Gastroesophageal sphincter (tissue), 4 donors: ENCODE measurements around the gene PFKFB2. TPM values are rescaled to one million over a fixed set of nuclear protein-coding genes. Genes with fewer than 3 reads are reported as not detected.

Experiments
- ATAC-seq: fragments of 150-250 bp; one replicate; pipeline ENCODE4 v1.9.1; 2016; ENCODE audit warnings: mild to moderate bottlenecking, moderate library complexity
- H3K27ac ChIP-seq, 4 donors: fragments of 200-600 bp; sonication (generic) in 3 of 4; 1 replicate in 3 of 4; 2 replicates in 1 of 4; pipeline ENCODE4 v1.5.1; 2016 to 2019
- H3K27me3 ChIP-seq: fragments of 200-600 bp; sonication (generic); one replicate; pipeline ENCODE4 v1.5.1; 2019
- H3K36me3 ChIP-seq, 2 donors: fragments of 200-600 bp; sonication (generic); one replicate each; pipeline ENCODE4 v1.5.1; 2019; ENCODE audit warnings: control low read depth in 1 of 2
- H3K4me1 ChIP-seq, 3 donors: fragments of 200-600 bp; sonication (generic); 1 replicate in 2 of 3; 2 replicates in 1 of 3; pipeline ENCODE4 v1.5.1; 2016 to 2019; ENCODE audit warnings: control low read depth in 2 of 3
- H3K4me3 ChIP-seq, 2 donors: fragments of 200-600 bp; sonication (generic); one replicate each; pipeline ENCODE4 v1.5.1; 2019; ENCODE audit warnings: mild to moderate bottlenecking in 1 of 2, moderate library complexity in 1 of 2
- H3K9me3 ChIP-seq, 3 donors: fragments of 200-600 bp; sonication (generic); one replicate each; pipeline ENCODE4 v1.5.1; 2017 to 2019; ENCODE audit warnings: control low read depth in 2 of 3
- CTCF ChIP-seq, 4 experiments: fragments of 200-600 bp in 2 of 4; fragments of 450-650 bp in 2 of 4; sonication (generic) in 1 of 4; IDR thresholded peaks; one replicate each; pipeline ENCODE4 v1.5.1; 2017 to 2019; ENCODE audit warnings: antibody characterized with exemption in 4 of 4, mild to moderate bottlenecking in 2 of 4, moderate library complexity in 2 of 4
- EP300 ChIP-seq: sonication (generic); formaldehyde crosslinking; IDR thresholded peaks from one replicate; pipeline ENCODE4 v1.6.1; 2017; ENCODE audit warnings: antibody characterized with exemption, mild to moderate bottlenecking
- POLR2A ChIP-seq, 2 donors: fragments of 450-650 bp; IDR thresholded peaks; one replicate each; pipeline ENCODE4 v1.6.1; 2017; ENCODE audit warnings: antibody characterized with exemption in 2 of 2, mild to moderate bottlenecking in 2 of 2, moderate library complexity in 1 of 2
- POLR2AphosphoS5 ChIP-seq: sonication (generic); formaldehyde crosslinking; IDR thresholded peaks from one replicate; pipeline ENCODE4 v1.6.1; 2017; ENCODE audit warnings: antibody characterized with exemption
- WGBS, 2 donors: methylation state at CpG; one replicate each; pipeline ENCODE4 v1.1.5; 2018; ENCODE audit warnings: low coverage in 1 of 2; 5-methylcytosine and 5-hydroxymethylcytosine counted together
- total RNA-seq, 4 donors: library from RNA; depleted of rRNA; stranded (reverse); fragments of >200 nt; gene quantifications; one replicate each; pipeline ENCODE4 v1.1.0, GENCODE V29; 2016

PFKFB2 gene
- total RNA-seq, 4 donors from 2014 or later, result 3.4 to 6.7 (median 5.3) TPM

GRCh38 chr1:207072233-207072632, 19.2 kb downstream of the PFKFB2 start:
- Histone ChIP-seq H3K9me3 (no peaks in the 10 kb centered on the region), H3K27me3 (no peaks in the 10 kb centered on the region), H3K4me1 (peaks cover 0 to 8% (median 7%) of the 10 kb centered on the region in 3 donors), H3K36me3 (peaks cover 0 to 80% of the 10 kb centered on the region in 2 donors), H3K27ac (no peak overlapping the region), H3K4me3 (no peak overlapping the region)
- no peak for TF ChIP-seq CTCF (IDR thresholded peaks at IDR 0.05)
- TF ChIP-seq POLR2AphosphoS5, result no peak
- no peak for ATAC-seq
- 90% methylated on average over 3 of the region's 8 CpGs; no CpG with 5 or more reads in 1 of the 2 donors for WGBS, 2 donors

GRCh38 chr1:207073906-207074820, 21.1 kb downstream of the PFKFB2 start:
- 79% methylated on average over 2 of the region's 4 CpGs for WGBS, 2 donors
- no peak overlapping the region for H3K27ac ChIP-seq
- peaks cover 0 to 65% of the 10 kb centered on the region in 2 donors for H3K36me3 ChIP-seq
- ATAC-seq, result no peak
- TF ChIP-seq EP300, result no peak
- TF ChIP-seq CTCF (IDR thresholded peaks at IDR 0.05), result no peak
- TF ChIP-seq POLR2AphosphoS5, result no peak
- TF ChIP-seq POLR2A (IDR thresholded peaks at IDR 0.05), result no peak
- no peaks in the 10 kb centered on the region for H3K9me3 ChIP-seq
- H3K4me3 ChIP-seq, result no peak overlapping the region
- peaks cover 0 to 15% (median 12%) of the 10 kb centered on the region in 3 donors for H3K4me1 ChIP-seq
- no peaks in the 10 kb centered on the region for H3K27me3 ChIP-seq

GRCh38 chr1:207076181-207076955, 23.3 kb downstream of the PFKFB2 start:
- no peaks in the 10 kb centered on the region for H3K9me3 ChIP-seq
- no peak for TF ChIP-seq CTCF (IDR thresholded peaks at IDR 0.05)
- peaks cover 0 to 15% (median 12%) of the 10 kb centered on the region in 3 donors for H3K4me1 ChIP-seq
- no peak for ATAC-seq
- no peak overlapping the region for H3K4me3 ChIP-seq
- 63 to 69% methylated on average over 5 of the region's 5 CpGs for WGBS, 2 donors
- no peak overlapping the region for H3K27ac ChIP-seq
- H3K36me3 ChIP-seq, result peaks cover 0 to 53% of the 10 kb centered on the region in 2 donors
- H3K27me3 ChIP-seq, result no peaks in the 10 kb centered on the region

- H3K27ac ChIP-seq, result no peak overlapping the region
- H3K27me3 ChIP-seq, result no peaks in the 10 kb centered on the region
- H3K9me3 ChIP-seq, result no peaks in the 10 kb centered on the region
- WGBS, 2 donors, result 100% methylated on average over 1 of the region's 1 CpG; no CpG with 5 or more reads in 1 of the 2 donors
- no peak for TF ChIP-seq EP300
- no peak for TF ChIP-seq POLR2AphosphoS5
- no peak for TF ChIP-seq CTCF (IDR thresholded peaks at IDR 0.05)
- TF ChIP-seq POLR2A (IDR thresholded peaks at IDR 0.05), result no peak
- ATAC-seq, result no peak
- H3K4me1 ChIP-seq, result peaks cover 0 to 15% (median 12%) of the 10 kb centered on the region in 3 donors
- H3K36me3 ChIP-seq, result peaks cover 0 to 52% of the 10 kb centered on the region in 2 donors
- H3K4me3 ChIP-seq, result no peak overlapping the region
These were observed 23.9 kb downstream of the PFKFB2 start for GRCh38 chr1:207077012-207077411.
